LNCAP (cell line): ENCODE results near the gene MDK.

Experiments
- TF ChIP-seq, protein P1 (sequence below): fragments of 450-650 bp; IDR thresholded peaks from 2 replicates; pipeline ENCODE4 v1.5.1; 2017; ENCODE audit warnings: mild to moderate bottlenecking

The MDK gene

DNA sequence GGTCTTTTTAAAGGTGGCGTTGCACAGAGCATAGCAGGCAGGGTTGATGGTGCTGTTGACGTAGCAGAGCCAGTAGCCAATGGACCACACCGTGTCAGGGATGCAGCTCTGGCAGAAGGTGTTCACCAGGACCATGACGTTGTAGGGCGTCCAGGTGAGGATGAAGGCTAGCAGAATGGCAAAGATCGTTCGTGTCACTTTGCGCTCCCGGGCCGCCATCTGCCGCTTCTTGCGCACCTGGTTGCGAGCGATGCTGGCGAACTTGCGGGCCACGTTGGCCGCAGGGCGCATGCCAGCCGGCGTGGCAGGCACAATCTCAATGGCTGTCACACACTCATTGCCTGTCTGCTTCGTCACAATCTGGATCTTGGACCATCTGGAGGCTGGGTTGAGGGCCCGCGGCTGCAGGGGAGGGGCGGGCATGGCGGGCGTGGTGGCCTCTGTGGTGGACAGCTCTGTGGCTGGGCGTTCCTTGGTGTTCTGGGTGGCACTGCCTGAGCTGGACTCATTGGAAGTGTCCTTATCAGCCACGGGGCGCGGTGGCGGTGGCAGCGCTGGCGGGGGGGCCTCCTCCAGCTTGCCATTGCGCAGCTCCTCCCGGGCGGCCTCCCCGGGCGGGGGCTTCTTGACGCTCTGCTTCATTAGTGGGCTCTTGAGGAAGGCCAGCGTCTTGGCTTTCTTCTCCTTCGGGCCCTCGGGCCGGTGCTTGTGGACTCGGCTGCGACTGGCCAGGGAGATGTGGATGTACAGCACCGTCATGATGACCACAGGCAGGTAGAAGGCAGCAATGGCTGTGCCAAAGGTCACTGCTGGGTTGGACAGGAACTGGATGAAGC, 3.9 kb downstream of the MDK start:
- TF ChIP-seq, protein P1, sequence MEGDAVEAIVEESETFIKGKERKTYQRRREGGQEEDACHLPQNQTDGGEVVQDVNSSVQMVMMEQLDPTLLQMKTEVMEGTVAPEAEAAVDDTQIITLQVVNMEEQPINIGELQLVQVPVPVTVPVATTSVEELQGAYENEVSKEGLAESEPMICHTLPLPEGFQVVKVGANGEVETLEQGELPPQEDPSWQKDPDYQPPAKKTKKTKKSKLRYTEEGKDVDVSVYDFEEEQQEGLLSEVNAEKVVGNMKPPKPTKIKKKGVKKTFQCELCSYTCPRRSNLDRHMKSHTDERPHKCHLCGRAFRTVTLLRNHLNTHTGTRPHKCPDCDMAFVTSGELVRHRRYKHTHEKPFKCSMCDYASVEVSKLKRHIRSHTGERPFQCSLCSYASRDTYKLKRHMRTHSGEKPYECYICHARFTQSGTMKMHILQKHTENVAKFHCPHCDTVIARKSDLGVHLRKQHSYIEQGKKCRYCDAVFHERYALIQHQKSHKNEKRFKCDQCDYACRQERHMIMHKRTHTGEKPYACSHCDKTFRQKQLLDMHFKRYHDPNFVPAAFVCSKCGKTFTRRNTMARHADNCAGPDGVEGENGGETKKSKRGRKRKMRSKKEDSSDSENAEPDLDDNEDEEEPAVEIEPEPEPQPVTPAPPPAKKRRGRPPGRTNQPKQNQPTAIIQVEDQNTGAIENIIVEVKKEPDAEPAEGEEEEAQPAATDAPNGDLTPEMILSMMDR, result no peak

DNA sequence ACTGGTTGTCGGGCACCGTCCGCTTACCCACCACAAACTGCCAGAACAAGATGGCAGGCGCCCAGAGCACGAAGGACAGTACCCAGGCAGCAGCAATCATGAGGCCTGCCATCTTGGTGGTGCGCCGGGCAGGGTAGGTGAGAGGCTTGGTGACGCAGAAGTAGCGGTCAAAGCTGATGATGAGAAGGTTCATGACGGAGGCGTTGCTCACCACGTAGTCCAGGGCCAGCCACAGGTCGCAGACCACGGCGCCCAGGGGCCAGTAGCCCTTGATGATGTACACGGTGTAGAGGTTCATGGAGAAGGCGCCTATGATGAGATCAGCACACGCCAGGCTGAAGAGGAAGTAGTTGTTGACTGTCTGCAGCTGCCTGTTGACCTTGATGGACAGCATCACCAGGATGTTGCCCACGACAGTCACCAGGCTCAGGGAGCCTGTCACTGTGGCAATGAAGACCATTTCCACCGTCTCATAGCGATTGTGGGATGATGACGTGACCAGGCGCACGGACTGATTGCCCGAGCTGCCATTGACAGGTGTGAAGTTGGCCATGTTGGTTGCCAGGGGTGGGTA, 4.6 kb downstream of the MDK start:
- TF ChIP-seq, protein P1, result no peak

DNA sequence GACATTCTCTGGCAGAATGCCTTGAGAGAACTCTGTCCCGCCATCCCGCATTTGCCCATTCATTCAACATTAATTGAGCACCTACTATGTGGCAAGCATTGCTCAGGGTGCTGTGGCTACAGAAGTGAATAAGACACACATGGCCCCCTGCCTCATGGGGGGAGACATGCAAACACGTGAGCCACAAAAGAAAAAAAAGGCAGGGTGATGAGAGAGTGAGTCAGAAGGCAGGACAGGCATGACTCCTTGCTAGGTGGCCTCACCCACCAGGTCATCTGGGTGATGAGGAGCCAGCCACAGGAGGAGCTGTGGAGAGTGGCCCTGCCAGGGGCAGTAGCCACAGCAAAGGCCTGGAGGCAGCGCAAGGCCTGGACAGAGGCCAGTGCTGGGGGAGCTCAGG, 5.2 kb downstream of the MDK start:
- TF ChIP-seq, protein P1, result no peak

DNA sequence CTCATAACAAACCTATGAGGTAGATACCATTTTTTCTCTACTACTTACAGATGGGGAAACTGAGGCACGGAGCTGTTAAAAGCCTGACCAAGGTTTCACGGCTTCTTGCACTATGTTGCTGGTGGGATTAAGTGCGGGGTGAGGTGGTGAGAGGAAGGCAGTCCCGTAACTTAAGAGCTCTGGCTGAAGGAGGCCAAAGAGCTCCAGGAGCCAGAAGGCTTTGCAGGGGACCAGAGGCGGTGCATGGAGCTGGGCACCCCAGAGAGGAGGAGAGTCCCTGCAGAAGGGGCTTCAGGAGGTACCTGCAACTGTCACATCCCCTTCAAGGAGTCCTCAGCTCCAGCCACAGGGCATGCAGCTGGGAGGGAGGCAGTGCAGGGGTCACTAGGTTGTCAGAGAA, 6.0 kb downstream of the MDK start:
- TF ChIP-seq, protein P1, result no peak

DNA sequence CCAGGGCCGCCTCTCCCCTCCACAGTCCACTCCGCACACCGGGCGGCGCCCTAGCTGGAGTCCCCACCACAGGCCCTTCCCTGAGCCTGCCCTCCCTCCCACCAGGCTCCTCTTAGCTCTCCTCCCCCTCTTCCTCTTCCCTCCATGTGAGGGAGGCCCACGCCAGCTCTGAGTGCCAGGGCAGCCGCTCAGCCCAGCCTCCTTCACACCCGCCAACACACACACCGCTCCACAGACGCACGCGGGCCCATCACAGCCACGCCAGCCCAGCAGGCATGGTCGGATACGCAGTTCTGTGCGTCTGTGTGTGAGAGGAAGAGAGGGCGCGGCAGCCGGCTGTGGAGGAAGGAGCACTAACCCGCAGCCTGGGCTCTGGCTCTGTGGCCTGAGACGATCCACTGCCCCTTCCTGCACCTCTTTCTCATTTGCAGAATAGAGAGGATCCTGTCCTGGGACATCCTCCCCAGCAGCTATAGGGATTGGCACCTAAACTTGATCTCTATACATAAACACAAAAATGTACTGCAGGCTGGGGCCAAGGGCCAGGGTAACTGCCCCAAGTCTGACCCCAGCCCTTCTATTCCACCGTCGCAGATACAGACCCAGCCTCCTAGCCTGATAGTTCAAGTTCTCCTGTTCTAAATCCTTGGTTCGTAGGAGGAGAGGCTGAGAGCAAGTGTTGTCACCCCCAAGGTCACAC, 6.6 kb downstream of the MDK start:
- TF ChIP-seq, protein P1, result no peak

DNA sequence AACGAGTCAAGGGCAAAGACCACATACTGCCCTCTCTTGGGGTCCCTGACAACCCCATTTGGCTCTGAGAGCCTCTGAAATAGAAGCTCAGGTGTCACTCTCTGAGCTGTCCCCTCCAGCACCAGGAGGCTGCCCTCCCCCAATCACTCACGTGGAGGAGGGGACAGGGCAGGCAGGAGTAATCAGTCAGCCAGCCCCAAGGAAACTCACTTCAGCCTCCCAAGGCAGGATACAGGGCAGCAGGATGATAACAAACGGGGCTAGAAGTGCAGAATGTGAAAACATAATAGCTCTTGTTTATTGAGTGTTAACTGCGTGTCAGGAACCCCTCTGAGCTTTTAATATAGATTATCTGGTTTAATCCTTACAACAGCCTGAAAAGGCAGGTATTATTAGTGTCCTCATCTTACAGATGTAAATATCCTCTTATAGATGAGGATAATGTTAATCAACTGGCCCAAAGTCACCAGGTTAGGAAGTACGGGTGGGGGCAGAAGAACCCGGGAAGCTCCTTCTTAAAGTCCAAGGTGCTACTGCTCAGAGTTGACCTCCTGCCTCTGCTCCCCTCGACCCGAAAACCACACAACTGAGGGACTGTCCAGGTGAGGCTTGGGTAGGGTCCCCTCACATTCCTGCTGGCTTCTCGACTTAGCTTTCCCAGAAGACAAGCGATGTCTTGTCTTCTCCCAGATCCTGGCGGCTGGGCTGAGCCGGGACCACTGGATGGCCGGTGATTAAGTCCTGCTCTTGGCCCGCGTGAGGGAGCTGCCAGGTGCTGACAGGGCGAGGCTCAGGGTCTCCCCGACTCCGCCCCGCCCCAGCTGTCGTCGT, 7.4 kb downstream of the MDK start:
- TF ChIP-seq, protein P1, result no peak
